Astrocyte (in vitro differentiated cells and primary cell): ENCODE results near the gene OR56B1. TPM values are rescaled to one million over a fixed set of nuclear protein-coding genes. Genes with fewer than 3 reads are reported as not detected.

Source experiments
- DNase-seq: peaks from one replicate; pipeline ENCODE4 v3.0.0-alpha.2; 2010; ENCODE audit warnings: low read depth
- FAIRE-seq: peaks from 2 replicates; lab custom pipeline; 2011; peaks lifted over from hg19 to GRCh38; lab: Jason Lieb, UNC
- H2AFZ ChIP-seq: 2 replicates; pipeline ENCODE4 v1.6.0; 2012; ENCODE audit warnings: low read depth, low read length, inconsistent platforms
- H3K27ac ChIP-seq: 2 replicates; pipeline ENCODE4 v1.5.1; 2011; ENCODE audit warnings: low read depth, low read length, inconsistent platforms
- H3K27me3 ChIP-seq: 2 replicates; pipeline ENCODE4 v1.6.0; 2011; ENCODE audit warnings: low read length, inconsistent platforms; ENCODE audit not compliant: insufficient read depth
- H3K36me3 ChIP-seq: 2 replicates; pipeline ENCODE4 v1.5.1; 2011; ENCODE audit warnings: low read length, inconsistent platforms; ENCODE audit not compliant: insufficient read depth
- H3K4me1 ChIP-seq: 2 replicates; pipeline ENCODE4 v1.5.1; 2011; ENCODE audit warnings: low read length, inconsistent platforms; ENCODE audit not compliant: insufficient read depth
- H3K4me2 ChIP-seq: 2 replicates; pipeline ENCODE4 v1.6.0; 2012; ENCODE audit warnings: low read length, inconsistent platforms
- H3K4me3 ChIP-seq: 2 replicates; pipeline ENCODE4 v1.5.1; 2011; ENCODE audit warnings: low read depth, mild to moderate bottlenecking, low read length, inconsistent platforms; ENCODE audit not compliant: insufficient read depth
- H3K79me2 ChIP-seq: 2 replicates; pipeline ENCODE4 v1.6.0; 2012; ENCODE audit warnings: mild to moderate bottlenecking, low read length, inconsistent platforms; ENCODE audit not compliant: insufficient read depth
- H3K9ac ChIP-seq: 2 replicates; pipeline ENCODE4 v1.6.0; 2012; ENCODE audit warnings: mild to moderate bottlenecking, low read length, inconsistent platforms
- H3K9me3 ChIP-seq: 2 replicates; pipeline ENCODE4 v1.5.1; 2012; ENCODE audit warnings: low read depth, mild to moderate bottlenecking, low read length, inconsistent platforms; ENCODE audit not compliant: insufficient read depth
- H4K20me1 ChIP-seq: 2 replicates; pipeline ENCODE4 v1.6.0; 2012; ENCODE audit warnings: low read length, inconsistent platforms; ENCODE audit not compliant: insufficient read depth
- H3K27ac Mint-ChIP-seq: one replicate; pipeline ENCODE4 v1.8.0; 2021; ENCODE audit warnings: mild to moderate bottlenecking, mixed read lengths; ENCODE audit not compliant: unreplicated experiment
- H3K27me3 Mint-ChIP-seq: one replicate; pipeline ENCODE4 v1.8.0; 2021; ENCODE audit warnings: low read depth, mixed read lengths; ENCODE audit not compliant: unreplicated experiment
- H3K36me3 Mint-ChIP-seq: one replicate; pipeline ENCODE4 v1.8.0; 2021; ENCODE audit warnings: low read depth, mixed read lengths; ENCODE audit not compliant: unreplicated experiment
- H3K4me1 Mint-ChIP-seq: one replicate; pipeline ENCODE4 v1.8.0; 2021; ENCODE audit warnings: low read depth, mixed read lengths; ENCODE audit not compliant: unreplicated experiment
- H3K4me3 Mint-ChIP-seq: one replicate; pipeline ENCODE4 v1.8.0; 2021; ENCODE audit warnings: mild to moderate bottlenecking, moderate library complexity, mixed read lengths; ENCODE audit not compliant: unreplicated experiment
- H3K9me3 Mint-ChIP-seq: one replicate; pipeline ENCODE4 v1.8.0; 2021; ENCODE audit warnings: mild to moderate bottlenecking, mixed read lengths; ENCODE audit not compliant: unreplicated experiment
- EZH2 ChIP-seq: IDR thresholded peaks from 2 replicates; pipeline ENCODE4 v1.6.1; 2012; ENCODE audit warnings: mild to moderate bottlenecking, low read length, inconsistent platforms; ENCODE audit not compliant: insufficient read depth
- total RNA-seq: library from RNA; stranded (reverse); gene quantifications from 2 replicates; pipeline ENCODE4 v1.2.1, GENCODE V29; 2021
- TF ChIP-seq, protein P1 (sequence below): IDR thresholded peaks from 2 replicates; pipeline ENCODE4 v1.5.1; 2011; ENCODE audit warnings: low read depth, mild to moderate bottlenecking, inconsistent platforms, low read length, moderate library complexity; ENCODE audit not compliant: insufficient read depth

The OR56B1 gene
- total RNA-seq, 1 donor from 2014 or later = not detected

DNA sequence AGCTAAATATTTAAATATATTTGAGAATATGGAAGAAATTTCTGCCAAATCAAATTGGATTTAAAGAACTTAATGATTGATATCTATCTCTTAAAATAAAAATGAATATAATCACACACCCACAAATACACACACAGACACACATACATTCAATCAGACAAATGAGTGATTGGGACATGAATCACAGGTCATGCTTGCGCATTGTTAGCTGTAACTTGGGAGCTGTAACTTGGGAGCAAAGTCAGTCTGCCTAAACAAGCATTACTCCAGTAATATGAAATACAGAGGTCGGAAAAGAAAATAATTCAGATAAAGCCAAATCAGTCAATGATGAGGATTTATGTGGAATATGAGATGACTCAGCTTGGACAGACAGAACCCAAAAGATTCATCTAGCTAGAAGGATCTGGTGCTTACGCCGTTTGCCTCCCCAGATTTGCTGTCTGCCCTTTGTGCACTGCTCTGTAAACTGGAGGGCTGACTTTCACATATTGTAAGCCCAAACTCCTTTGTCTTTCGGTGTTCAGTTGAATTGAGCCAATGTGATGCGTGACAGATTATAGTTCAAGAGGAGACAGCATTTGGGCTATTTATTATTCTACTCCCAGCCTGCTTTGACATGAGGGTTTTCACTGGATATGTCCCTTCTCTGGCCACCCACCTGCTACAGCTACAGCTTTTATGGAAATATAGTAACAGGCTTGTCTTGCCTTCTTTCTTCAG lies 1.6 kb downstream of the OR56B1 start:
- H3K36me3 Mint-ChIP-seq = no peaks in the 10 kb centered on the region
- Histone ChIP-seq H3K4me2 (no peak overlapping the region), H4K20me1 (no peaks in the 10 kb centered on the region), H3K27ac (no peak overlapping the region), H2AFZ (no peak overlapping the region), H3K79me2 (no peaks in the 10 kb centered on the region), H3K4me1 (no peaks in the 10 kb centered on the region), H3K4me3 (no peak overlapping the region), H3K36me3 (no peaks in the 10 kb centered on the region), H3K27me3 (no peaks in the 10 kb centered on the region), H3K9me3 (no peaks in the 10 kb centered on the region), H3K9ac (no peak overlapping the region)
- no peaks in the 10 kb centered on the region for H3K9me3 Mint-ChIP-seq
- TF ChIP-seq EZH2 = no peak
- TF ChIP-seq, protein P1, sequence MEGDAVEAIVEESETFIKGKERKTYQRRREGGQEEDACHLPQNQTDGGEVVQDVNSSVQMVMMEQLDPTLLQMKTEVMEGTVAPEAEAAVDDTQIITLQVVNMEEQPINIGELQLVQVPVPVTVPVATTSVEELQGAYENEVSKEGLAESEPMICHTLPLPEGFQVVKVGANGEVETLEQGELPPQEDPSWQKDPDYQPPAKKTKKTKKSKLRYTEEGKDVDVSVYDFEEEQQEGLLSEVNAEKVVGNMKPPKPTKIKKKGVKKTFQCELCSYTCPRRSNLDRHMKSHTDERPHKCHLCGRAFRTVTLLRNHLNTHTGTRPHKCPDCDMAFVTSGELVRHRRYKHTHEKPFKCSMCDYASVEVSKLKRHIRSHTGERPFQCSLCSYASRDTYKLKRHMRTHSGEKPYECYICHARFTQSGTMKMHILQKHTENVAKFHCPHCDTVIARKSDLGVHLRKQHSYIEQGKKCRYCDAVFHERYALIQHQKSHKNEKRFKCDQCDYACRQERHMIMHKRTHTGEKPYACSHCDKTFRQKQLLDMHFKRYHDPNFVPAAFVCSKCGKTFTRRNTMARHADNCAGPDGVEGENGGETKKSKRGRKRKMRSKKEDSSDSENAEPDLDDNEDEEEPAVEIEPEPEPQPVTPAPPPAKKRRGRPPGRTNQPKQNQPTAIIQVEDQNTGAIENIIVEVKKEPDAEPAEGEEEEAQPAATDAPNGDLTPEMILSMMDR = no peak
- H3K27me3 Mint-ChIP-seq = no peaks in the 10 kb centered on the region
- no peak overlapping the region for H3K27ac Mint-ChIP-seq
- FAIRE-seq (no peak), DNase-seq (peak; percentile 25)
- H3K4me3 Mint-ChIP-seq = no peak overlapping the region
- H3K4me1 Mint-ChIP-seq = peaks cover 18% of the 10 kb centered on the region

DNA sequence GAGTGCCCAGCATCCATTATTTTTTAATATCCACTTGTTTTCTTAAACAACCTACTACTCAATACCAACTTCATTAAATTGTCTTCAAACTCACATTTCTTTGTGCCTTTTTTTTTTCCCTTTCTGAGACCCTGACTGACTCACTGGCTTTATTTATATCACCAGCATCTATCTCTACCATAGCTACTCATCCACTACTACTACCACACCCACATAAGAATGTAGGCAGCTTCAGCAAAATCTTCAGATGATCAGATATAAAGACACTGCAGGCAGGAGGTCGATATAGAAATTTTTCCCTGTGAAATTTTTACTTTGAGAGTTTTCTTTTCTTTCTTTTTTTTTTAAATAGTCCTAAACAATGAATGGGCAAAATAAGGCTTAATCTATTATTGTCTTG lies 2.2 kb downstream of the OR56B1 start:
- Histone ChIP-seq H3K4me3 (no peak overlapping the region), H3K4me2 (no peak overlapping the region), H3K4me1 (no peaks in the 10 kb centered on the region), H3K27ac (no peak overlapping the region), H3K9ac (no peak overlapping the region), H2AFZ (no peak overlapping the region), H3K36me3 (no peaks in the 10 kb centered on the region), H4K20me1 (no peaks in the 10 kb centered on the region), H3K79me2 (no peaks in the 10 kb centered on the region), H3K27me3 (no peaks in the 10 kb centered on the region), H3K9me3 (no peaks in the 10 kb centered on the region)
- FAIRE-seq = no peak
- H3K27me3 Mint-ChIP-seq = no peaks in the 10 kb centered on the region
- no peaks in the 10 kb centered on the region for H3K36me3 Mint-ChIP-seq
- no peak for TF ChIP-seq EZH2
- TF ChIP-seq, protein P1 = no peak
- no peak overlapping the region for H3K27ac Mint-ChIP-seq
- no peak overlapping the region for H3K4me3 Mint-ChIP-seq
- peaks cover 18% of the 10 kb centered on the region for H3K4me1 Mint-ChIP-seq
- DNase-seq = no peak
- H3K9me3 Mint-ChIP-seq = no peaks in the 10 kb centered on the region

DNA sequence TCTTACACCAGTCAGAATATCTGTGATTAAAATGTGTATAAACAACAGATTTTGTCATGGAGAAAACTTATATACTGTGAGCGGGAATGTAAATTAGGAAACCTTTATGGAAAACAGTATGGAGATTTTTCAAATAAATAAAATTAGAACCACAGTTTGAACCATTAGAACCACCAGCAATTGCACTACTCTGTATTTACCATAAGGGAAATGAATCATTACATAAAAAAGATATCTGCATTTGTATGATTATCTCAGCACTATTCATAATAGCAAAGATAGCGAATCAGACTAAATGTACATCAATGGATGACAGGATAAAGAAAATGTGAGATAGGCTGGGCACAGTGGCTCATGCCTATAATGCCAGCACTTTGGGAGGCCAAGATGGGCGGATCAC lies 10.4 kb downstream of the OR56B1 start:
- H3K27ac Mint-ChIP-seq = no peak overlapping the region
- Histone ChIP-seq H3K4me3 (no peak overlapping the region), H3K4me1 (no peaks in the 10 kb centered on the region), H3K9ac (no peak overlapping the region), H3K36me3 (no peaks in the 10 kb centered on the region), H2AFZ (no peak overlapping the region), H4K20me1 (no peaks in the 10 kb centered on the region), H3K4me2 (no peak overlapping the region), H3K27me3 (no peaks in the 10 kb centered on the region), H3K9me3 (no peaks in the 10 kb centered on the region), H3K79me2 (no peaks in the 10 kb centered on the region), H3K27ac (no peak overlapping the region)
- no peaks in the 10 kb centered on the region for H3K4me1 Mint-ChIP-seq
- TF ChIP-seq EZH2 = no peak
- TF ChIP-seq, protein P1 = no peak
- no peaks in the 10 kb centered on the region for H3K27me3 Mint-ChIP-seq
- no peak overlapping the region for H3K4me3 Mint-ChIP-seq
- H3K9me3 Mint-ChIP-seq = no peaks in the 10 kb centered on the region
- DNase-seq (no peak), FAIRE-seq (no peak)
- H3K36me3 Mint-ChIP-seq = no peaks in the 10 kb centered on the region
